ENCODE data around the gene BCAS3. TPM values are rescaled to one million over a fixed set of nuclear protein-coding genes. Genes with fewer than 3 reads are reported as not detected.

The BCAS3 gene
- total RNA-seq, 1 donor from 2014 or later, result 14.5 TPM

- H3K4me2 ChIP-seq (ENCODE audit: low read length), result no peak overlapping the region
- Mint-ChIP-seq H3K27ac (ENCODE audit: unreplicated experiment) (no peak overlapping the region), H3K27me3 (ENCODE audit: low read depth, unreplicated experiment) (no peaks in the 10 kb centered on the region), H3K36me3 (ENCODE audit: low read depth, unreplicated experiment) (peaks cover 2% of the 10 kb centered on the region), H3K4me3 (ENCODE audit: unreplicated experiment) (no peak overlapping the region), H3K9me3 (ENCODE audit: unreplicated experiment) (no peaks in the 10 kb centered on the region), H3K4me1 (ENCODE audit: low read depth, unreplicated experiment) (no peaks in the 10 kb centered on the region)
- no peaks in the 10 kb centered on the region for H3K27me3 ChIP-seq (ENCODE audit: insufficient read depth, low read length)
- no peaks in the 10 kb centered on the region for H3K79me2 ChIP-seq (ENCODE audit: insufficient read depth, low read length)
- H4K20me1 ChIP-seq (ENCODE audit: insufficient read depth, low read length), result no peaks in the 10 kb centered on the region
- FAIRE-seq (no peak), DNase-seq (ENCODE audit: low read depth) (no peak)
- no peaks in the 10 kb centered on the region for H3K36me3 ChIP-seq (ENCODE audit: insufficient read depth, low read length)
- TF ChIP-seq, protein P1, sequence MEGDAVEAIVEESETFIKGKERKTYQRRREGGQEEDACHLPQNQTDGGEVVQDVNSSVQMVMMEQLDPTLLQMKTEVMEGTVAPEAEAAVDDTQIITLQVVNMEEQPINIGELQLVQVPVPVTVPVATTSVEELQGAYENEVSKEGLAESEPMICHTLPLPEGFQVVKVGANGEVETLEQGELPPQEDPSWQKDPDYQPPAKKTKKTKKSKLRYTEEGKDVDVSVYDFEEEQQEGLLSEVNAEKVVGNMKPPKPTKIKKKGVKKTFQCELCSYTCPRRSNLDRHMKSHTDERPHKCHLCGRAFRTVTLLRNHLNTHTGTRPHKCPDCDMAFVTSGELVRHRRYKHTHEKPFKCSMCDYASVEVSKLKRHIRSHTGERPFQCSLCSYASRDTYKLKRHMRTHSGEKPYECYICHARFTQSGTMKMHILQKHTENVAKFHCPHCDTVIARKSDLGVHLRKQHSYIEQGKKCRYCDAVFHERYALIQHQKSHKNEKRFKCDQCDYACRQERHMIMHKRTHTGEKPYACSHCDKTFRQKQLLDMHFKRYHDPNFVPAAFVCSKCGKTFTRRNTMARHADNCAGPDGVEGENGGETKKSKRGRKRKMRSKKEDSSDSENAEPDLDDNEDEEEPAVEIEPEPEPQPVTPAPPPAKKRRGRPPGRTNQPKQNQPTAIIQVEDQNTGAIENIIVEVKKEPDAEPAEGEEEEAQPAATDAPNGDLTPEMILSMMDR (IDR thresholded peaks at IDR 0.05; ENCODE audit: insufficient read depth, low read depth, low read length), result no peak
- no peak for TF ChIP-seq EZH2 (IDR thresholded peaks at IDR 0.05; ENCODE audit: insufficient read depth, low read length)
- no peak overlapping the region for H3K4me3 ChIP-seq (ENCODE audit: insufficient read depth, low read depth, low read length)
- no peak overlapping the region for H3K27ac ChIP-seq (ENCODE audit: low read depth, low read length)
- no peaks in the 10 kb centered on the region for H3K4me1 ChIP-seq (ENCODE audit: insufficient read depth, low read length)
- H3K9ac ChIP-seq (ENCODE audit: low read length), result no peak overlapping the region
- no peak overlapping the region for H2AFZ ChIP-seq (ENCODE audit: low read depth, low read length)
- no peaks in the 10 kb centered on the region for H3K9me3 ChIP-seq (ENCODE audit: insufficient read depth, low read depth, low read length)
Observed at GRCh38 chr17:60846175-60846574, 168.5 kb downstream of the BCAS3 start.

GRCh38 chr17:60851181-60851580, 173.5 kb downstream of the BCAS3 start:
- FAIRE-seq (no peak), DNase-seq (ENCODE audit: low read depth) (no peak)
- no peaks in the 10 kb centered on the region for H3K36me3 Mint-ChIP-seq (ENCODE audit: low read depth, unreplicated experiment)
- H4K20me1 ChIP-seq (ENCODE audit: insufficient read depth, low read length), result no peaks in the 10 kb centered on the region
- H3K9me3 ChIP-seq (ENCODE audit: insufficient read depth, low read depth, low read length), result no peaks in the 10 kb centered on the region
- TF ChIP-seq, protein P1 (IDR thresholded peaks at IDR 0.05; ENCODE audit: insufficient read depth, low read depth, low read length), result no peak
- no peak for TF ChIP-seq EZH2 (IDR thresholded peaks at IDR 0.05; ENCODE audit: insufficient read depth, low read length)
- H3K27me3 Mint-ChIP-seq (ENCODE audit: low read depth, unreplicated experiment), result no peaks in the 10 kb centered on the region
- H3K27ac ChIP-seq (ENCODE audit: low read depth, low read length), result no peak overlapping the region
- H3K4me3 Mint-ChIP-seq (ENCODE audit: unreplicated experiment), result no peak overlapping the region
- no peaks in the 10 kb centered on the region for H3K36me3 ChIP-seq (ENCODE audit: insufficient read depth, low read length)
- H3K27me3 ChIP-seq (ENCODE audit: insufficient read depth, low read length), result no peaks in the 10 kb centered on the region
- peaks cover 3% of the 10 kb centered on the region for H3K9me3 Mint-ChIP-seq (ENCODE audit: unreplicated experiment)
- no peaks in the 10 kb centered on the region for H3K4me1 Mint-ChIP-seq (ENCODE audit: low read depth, unreplicated experiment)
- no peak overlapping the region for H3K27ac Mint-ChIP-seq (ENCODE audit: unreplicated experiment)
- no peak overlapping the region for H2AFZ ChIP-seq (ENCODE audit: low read depth, low read length)
- peak overlapping the region; percentile 15 for H3K4me2 ChIP-seq (ENCODE audit: low read length)
- H3K4me3 ChIP-seq (ENCODE audit: insufficient read depth, low read depth, low read length), result no peak overlapping the region
- no peaks in the 10 kb centered on the region for H3K79me2 ChIP-seq (ENCODE audit: insufficient read depth, low read length)
- H3K9ac ChIP-seq (ENCODE audit: low read length), result no peak overlapping the region
- no peaks in the 10 kb centered on the region for H3K4me1 ChIP-seq (ENCODE audit: insufficient read depth, low read length)

DNA sequence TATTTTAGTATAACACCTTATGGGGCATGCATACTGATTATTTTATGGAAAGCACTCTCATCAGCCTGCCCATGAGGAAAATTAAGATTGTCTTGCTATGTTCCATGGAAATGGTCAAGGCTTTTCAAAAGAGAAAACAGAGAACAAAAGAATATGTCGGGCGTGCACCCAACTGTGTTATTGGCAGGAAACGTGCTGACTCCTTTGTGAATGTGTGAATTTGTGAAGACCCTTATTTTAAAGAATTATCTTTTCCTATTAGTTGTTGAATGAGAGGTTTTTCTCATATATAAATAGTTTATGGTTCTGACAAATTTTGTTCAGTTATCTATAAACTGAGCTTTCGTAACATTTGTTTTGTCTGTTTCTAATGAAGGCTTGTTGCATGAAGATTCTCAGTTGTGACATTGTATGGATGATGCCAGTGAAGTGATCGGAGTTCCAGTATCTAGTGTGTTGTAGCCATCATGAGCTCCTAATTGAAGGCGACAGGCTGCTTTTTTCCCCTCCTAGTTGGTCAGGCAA, 180.0 kb downstream of the BCAS3 start:
- DNase-seq (ENCODE audit: low read depth), result no peak
- Histone ChIP-seq H3K4me2 (ENCODE audit: low read length) (no peak overlapping the region), H3K27me3 (ENCODE audit: insufficient read depth, low read length) (no peaks in the 10 kb centered on the region), H3K9me3 (ENCODE audit: insufficient read depth, low read depth, low read length) (no peaks in the 10 kb centered on the region), H3K9ac (ENCODE audit: low read length) (no peak overlapping the region), H4K20me1 (ENCODE audit: insufficient read depth, low read length) (no peaks in the 10 kb centered on the region), H3K4me1 (ENCODE audit: insufficient read depth, low read length) (no peaks in the 10 kb centered on the region), H3K79me2 (ENCODE audit: insufficient read depth, low read length) (no peaks in the 10 kb centered on the region), H3K36me3 (ENCODE audit: insufficient read depth, low read length) (no peaks in the 10 kb centered on the region), H3K27ac (ENCODE audit: low read depth, low read length) (no peak overlapping the region), H2AFZ (ENCODE audit: low read depth, low read length) (no peak overlapping the region), H3K4me3 (ENCODE audit: insufficient read depth, low read depth, low read length) (no peak overlapping the region)
- H3K4me1 Mint-ChIP-seq (ENCODE audit: low read depth, unreplicated experiment), result no peaks in the 10 kb centered on the region
- H3K36me3 Mint-ChIP-seq (ENCODE audit: low read depth, unreplicated experiment), result peaks cover 5% of the 10 kb centered on the region
- FAIRE-seq, result no peak
- peaks cover 3% of the 10 kb centered on the region for H3K9me3 Mint-ChIP-seq (ENCODE audit: unreplicated experiment)
- no peak overlapping the region for H3K4me3 Mint-ChIP-seq (ENCODE audit: unreplicated experiment)
- TF ChIP-seq EZH2 (IDR thresholded peaks at IDR 0.05; ENCODE audit: insufficient read depth, low read length), result no peak
- TF ChIP-seq, protein P1 (IDR thresholded peaks at IDR 0.05; ENCODE audit: insufficient read depth, low read depth, low read length), result no peak
- H3K27me3 Mint-ChIP-seq (ENCODE audit: low read depth, unreplicated experiment), result no peaks in the 10 kb centered on the region
- no peak overlapping the region for H3K27ac Mint-ChIP-seq (ENCODE audit: unreplicated experiment)
